GM11168 (cell line): ENCODE results near the gene SMNDC1.
"Not testable (repeated sequence)": the region's sequence is repeated elsewhere in the genome, so short reads cannot be mapped to it uniquely, and the experiment has no call there.

Experiments used
- in situ Hi-C: fragments of 300-500 bp; cut with MboI; formaldehyde crosslinking; loops from one replicate; pipeline ENCODE4 v1.12.0; 2022; ENCODE audit warnings: low sequenced_read_pairs; ENCODE audit not compliant: unreplicated experiment

SMNDC1 gene

DNA sequence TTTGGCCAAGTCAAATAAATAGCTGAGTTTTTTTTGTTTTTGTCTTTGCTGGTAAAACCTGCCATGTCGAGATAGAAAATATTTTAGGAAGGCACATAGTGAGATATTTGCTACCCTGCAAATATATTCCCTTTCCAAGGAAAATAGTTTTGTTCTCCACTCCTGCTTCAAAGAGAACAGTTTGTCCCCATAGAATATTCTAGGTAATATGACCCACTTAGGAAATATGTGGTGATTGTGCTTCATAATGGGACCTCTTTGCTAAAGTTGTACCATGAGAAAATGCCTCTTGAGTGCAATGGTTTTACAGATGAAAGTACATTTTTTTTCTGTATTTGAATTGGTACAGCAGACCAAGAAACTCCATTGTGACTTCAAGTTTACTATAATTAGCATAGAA is 41.6 kb downstream of the SMNDC1 start:
- in situ Hi-C loops, result no loop called here

DNA sequence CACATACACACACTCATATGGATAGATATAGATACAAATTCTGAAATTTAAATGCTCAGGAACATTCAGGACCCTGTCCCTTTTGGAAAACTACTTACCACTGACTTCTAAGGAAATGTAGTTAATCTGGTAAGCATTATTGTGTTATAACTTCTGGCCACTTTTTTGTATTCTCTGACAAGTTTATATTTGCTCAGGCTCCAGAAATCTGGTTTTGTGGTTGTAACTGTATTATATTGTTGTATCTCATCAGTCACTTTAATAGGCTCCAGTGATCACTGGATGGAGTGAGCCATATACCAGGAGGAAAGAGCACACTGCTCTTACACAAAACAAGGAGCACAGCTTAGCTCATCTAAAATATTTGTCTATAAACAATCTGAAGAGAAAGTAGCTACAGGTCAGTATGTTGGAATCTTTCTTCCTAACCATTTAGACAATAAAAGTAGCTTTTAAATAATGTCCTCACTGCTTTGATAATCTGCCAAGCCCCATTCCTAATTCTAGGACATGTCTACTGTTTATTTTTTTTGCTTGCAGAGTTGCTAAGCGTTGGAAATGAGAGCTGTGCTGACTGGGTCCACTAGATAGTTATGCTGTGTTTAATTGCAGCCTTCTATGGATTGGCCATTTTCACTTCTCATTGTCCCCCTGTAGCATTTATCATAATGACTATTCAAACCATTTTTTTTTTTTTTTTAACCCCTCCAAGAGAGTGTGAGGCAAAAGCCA is 43.8 kb downstream of the SMNDC1 start:
- in situ Hi-C loops, result no loop called here

DNA sequence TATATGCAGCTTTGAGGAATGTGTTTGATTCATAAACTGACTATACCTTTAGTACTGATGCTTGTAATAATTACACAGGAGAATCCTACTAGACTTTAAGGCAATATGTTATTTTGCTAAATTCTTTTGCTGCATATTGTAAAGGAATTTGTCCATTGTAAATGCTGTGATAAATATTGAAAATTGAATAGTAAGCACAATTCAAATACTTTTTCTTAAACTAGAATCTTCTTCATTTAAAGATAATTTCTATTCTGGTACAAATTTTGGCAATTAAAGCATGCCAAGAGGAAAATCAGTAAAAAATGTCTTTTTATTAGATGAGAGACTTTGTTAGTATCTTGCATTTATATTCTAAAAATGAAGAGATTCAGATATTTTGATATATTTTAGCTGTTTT is 45.4 kb downstream of the SMNDC1 start:
- in situ Hi-C loops, result no loop called here

DNA sequence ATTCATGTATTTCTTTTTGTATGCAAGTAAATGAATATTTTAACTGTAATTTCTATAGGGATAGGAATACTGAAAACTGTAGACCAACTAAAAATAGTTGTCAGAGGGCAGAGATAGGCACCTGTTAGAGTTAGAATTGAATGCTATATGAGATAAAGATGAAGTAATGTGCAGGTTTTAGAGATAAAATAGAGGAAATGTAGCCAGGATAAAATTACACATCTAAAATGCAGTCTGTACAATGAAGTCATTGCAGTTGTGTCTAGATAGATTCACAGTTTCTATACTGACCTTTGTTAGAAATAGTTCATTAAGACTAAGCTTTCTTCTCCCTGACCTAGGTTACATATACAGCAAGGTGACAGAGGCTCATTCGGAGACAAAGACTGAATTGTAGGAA is 46.2 kb downstream of the SMNDC1 start:
- in situ Hi-C loops, result no loop called here

DNA sequence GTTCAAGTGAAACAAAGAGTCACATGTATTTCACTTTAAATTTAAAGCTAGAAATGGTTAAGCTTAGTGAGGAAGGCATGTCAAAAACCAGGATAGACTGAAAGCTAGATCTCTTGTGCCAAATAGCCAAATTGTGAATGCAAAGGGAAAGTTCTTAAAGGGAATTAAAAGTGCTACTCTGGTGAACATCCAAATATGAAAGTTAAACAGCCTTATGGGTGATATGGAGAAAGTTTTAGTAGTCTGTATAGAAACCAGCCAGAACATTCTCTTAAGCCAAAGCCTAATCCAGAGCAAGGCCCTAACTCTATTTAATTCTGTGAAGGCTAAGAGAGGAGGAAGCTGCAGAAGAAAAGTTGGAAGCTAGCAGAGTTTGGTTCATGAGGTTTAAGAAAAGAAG is 50.3 kb downstream of the SMNDC1 start:
- in situ Hi-C loops, result no loop called here

DNA sequence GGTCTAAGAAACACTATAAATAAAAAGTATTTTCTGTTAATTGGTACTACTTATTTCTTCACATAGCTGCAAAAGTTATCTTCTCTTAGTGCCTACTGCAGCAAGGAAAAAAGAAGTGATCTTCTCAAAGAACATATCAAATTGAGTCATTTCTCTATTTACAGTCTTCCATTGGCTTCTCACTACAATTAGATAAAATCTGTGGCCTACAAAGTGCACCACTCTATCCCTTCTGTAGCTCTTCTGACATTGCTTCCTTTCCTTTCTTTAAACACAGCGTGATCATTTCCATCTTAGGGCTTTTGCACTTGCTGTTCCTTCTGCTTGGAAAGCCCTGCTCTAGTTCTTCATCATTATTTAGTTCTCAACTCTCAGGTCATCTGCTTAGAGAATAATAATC is 52.6 kb downstream of the SMNDC1 start:
- in situ Hi-C loops, result no loop called here

DNA sequence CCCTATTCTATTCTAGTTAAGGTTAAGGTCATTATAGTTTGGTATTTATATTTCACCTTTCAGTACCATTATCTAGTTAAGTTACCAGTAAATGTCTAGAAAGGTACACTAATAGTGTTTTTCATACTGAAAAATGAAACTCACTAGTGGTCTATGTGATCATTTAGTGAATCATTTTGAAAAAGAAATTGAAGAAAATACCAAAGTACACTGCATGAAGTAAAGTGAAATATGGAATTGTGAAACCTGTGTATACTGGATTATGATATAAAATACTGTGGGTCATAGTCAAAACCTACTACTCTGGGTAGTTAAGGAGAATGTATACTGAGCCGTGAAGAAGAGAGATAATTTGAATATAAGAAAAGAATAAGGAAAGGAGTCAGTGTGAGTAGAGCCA is 53.3 kb downstream of the SMNDC1 start:
- in situ Hi-C loops, result not testable (repeated sequence)

DNA sequence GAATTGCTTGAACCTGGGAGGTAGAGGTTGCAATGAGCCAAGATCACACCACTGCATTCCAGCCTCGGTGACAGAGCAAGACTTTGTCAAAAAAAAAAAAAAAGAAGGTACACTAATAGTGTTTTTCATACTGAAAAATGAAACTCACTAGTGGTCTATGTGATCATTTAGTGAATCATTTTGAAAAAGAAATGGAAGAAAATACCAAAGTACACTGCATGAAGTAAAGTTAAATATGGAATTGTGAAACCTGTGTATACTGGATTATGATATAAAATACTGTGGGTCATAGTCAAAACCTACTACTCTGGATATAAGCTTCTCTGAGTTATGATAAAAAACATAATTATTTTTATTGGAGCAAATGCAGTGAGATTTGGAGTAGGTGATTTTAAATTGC is 55.2 kb downstream of the SMNDC1 start:
- in situ Hi-C loops, result not testable (repeated sequence)

DNA sequence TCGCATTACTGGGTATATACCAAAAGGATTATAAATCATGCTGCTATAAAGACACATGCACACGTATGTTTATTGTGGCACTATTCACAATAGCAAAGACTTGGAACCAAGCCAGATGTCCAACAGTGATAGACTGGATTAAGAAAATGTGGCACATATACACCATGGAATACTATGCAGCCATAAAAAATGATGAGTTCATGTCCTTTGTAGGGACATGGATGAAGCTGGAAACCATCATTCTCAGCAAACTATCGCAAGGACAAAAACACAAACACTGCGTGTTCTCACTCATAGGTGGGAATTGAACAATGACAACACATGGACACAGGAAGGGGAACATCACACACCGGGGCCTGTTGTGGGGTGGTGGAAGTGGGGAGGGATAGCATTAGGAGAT is 56.9 kb downstream of the SMNDC1 start:
- in situ Hi-C loops, result not testable (repeated sequence)

DNA sequence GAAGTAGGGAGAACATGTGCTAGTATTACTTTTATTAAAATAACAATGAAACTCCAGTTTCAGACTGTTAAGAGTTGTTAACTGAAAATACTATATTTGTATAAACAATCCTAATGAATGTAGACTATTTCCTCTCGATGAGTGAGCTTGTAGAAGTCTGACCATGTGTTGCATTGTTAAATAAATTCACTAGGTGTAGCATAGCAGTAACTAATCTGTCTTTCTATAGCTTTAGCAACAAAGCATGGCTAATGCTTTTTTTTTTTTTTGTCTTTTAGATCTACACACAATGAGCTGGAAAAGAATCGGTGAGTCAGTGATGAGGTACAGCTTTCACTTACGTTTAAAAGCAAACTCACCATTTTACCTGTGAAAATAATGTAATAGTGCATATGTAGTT is 60.2 kb downstream of the SMNDC1 start:
- in situ Hi-C loops, result no loop called here

DNA sequence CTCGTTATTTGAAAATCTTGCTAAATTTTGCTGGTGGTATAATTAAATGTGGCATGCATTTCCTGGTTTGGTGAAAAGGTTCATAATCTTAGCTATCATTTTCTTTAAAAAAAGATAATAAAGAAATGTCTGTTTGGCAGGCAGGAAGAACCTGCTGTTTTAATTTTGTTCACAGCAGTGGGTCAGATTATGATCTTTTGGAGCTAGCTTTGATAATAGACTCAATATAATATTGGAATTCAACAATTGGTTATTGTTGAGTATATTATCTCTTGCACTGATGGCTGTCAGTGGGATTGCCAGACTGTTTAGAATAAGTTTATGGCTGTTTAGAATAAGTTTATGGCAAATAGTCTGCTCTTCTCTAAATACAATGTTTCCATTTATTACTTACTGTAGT is 62.2 kb downstream of the SMNDC1 start:
- in situ Hi-C loops, result no loop called here

DNA sequence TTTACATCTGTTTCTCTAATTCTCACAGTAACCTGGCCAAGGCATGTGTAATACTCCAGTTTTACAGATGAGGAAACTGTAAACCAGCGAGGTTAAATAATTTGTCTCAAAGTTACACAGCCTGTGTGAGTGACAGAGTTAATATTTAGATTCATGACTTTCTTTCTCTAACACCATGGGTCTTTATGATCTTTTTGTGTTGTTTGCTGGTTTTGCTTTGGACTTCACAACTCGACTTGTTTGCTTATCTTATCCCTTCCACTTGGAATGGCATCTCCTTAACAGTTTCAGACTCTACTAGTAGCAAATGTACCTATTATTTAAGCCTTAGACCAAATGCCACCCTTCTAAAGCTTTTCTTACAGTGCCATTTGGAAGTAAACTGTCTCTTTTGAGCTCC is 62.9 kb downstream of the SMNDC1 start:
- in situ Hi-C loops, result no loop called here

DNA sequence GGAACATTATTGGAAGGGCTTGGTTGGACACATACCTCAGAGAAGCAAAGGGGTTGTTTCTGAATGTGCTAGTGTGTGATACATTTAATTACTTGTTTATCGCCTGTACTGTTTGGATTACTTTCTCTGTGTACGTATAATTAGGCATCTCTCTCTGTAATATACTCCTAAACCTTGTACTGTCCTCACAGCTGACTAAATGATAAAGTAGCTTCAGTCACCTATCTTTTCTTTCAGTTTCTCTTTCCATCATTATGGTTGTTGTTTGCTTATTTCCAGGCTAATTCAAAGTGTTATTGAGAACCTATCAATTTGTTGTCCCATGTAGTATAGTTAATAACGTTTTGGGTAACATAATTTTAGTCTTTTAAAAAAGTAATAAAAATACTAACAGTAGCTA is 63.3 kb downstream of the SMNDC1 start:
- in situ Hi-C loops, result no loop called here
